ELF-1 (cell line): ENCODE measurements around the gene IGSF21.

Experiments
- DNase-seq: peaks from one replicate; pipeline ENCODE4 v3.0.0-alpha.2; 2016; ENCODE audit warnings: low read depth, low spot score

Gene IGSF21

GRCh38 chr1:18325136-18325535, 217.5 kb downstream of the IGSF21 start:
- DNase-seq, result peak; percentile 17

GRCh38 chr1:18326211-18326897, 218.8 kb downstream of the IGSF21 start:
- DNase-seq, result no peak

- no peak for DNase-seq
Measured at GRCh38 chr1:18327650-18328049, 220.1 kb downstream of the IGSF21 start.

- DNase-seq, result no peak
Measured at GRCh38 chr1:18328803-18329202, 221.2 kb downstream of the IGSF21 start.

GRCh38 chr1:18329469-18330253, 222.1 kb downstream of the IGSF21 start:
- no peak for DNase-seq

GRCh38 chr1:18332576-18332975, 225.0 kb downstream of the IGSF21 start:
- peak; percentile 39 for DNase-seq

GRCh38 chr1:18333220-18333619, 225.6 kb downstream of the IGSF21 start:
- DNase-seq, result peak; percentile 16

- no peak for DNase-seq
Measured at GRCh38 chr1:18336801-18337200, 229.2 kb downstream of the IGSF21 start.

- peak; percentile 12 for DNase-seq
Measured at GRCh38 chr1:18337757-18338156, 230.2 kb downstream of the IGSF21 start.

- DNase-seq, result no peak
Measured at GRCh38 chr1:18339161-18339560, 231.6 kb downstream of the IGSF21 start.

GRCh38 chr1:18340158-18340764, 232.7 kb downstream of the IGSF21 start:
- no peak for DNase-seq

GRCh38 chr1:18340787-18341186, 233.2 kb downstream of the IGSF21 start:
- no peak for DNase-seq

GRCh38 chr1:18341291-18342069, 233.9 kb downstream of the IGSF21 start:
- no peak for DNase-seq

GRCh38 chr1:18342744-18343143, 235.1 kb downstream of the IGSF21 start:
- no peak for DNase-seq

- DNase-seq, result no peak
Measured at GRCh38 chr1:18343581-18343980, 236.0 kb downstream of the IGSF21 start.

GRCh38 chr1:18344755-18345154, 237.2 kb downstream of the IGSF21 start:
- DNase-seq, result peak; percentile 67

GRCh38 chr1:18347559-18347958, 240.0 kb downstream of the IGSF21 start:
- no peak for DNase-seq

GRCh38 chr1:18348354-18348753, 240.8 kb downstream of the IGSF21 start:
- DNase-seq, result peak; percentile 70

- no peak for DNase-seq
Measured at GRCh38 chr1:18350747-18351146, 243.1 kb downstream of the IGSF21 start.

- peak; percentile 10 for DNase-seq
Measured at GRCh38 chr1:18351735-18352134, 244.1 kb downstream of the IGSF21 start.

GRCh38 chr1:18352636-18353265, 245.2 kb downstream of the IGSF21 start:
- DNase-seq, result no peak
